HCT116 (cell line): ENCODE results near the gene SNRNP200. TPM values are rescaled to one million over a fixed set of nuclear protein-coding genes. Genes with fewer than 3 reads are reported as not detected.

Experiments used
- ATAC-seq: fragments of 200-7000 bp; cut with Tn5 transposase; 2 replicates; pipeline ENCODE4 v1.9.1; 2020; ENCODE audit warnings: mild to moderate bottlenecking, moderate library complexity
- BruUV-seq: library from RNA; stranded (reverse); fragments of 400-500 nt; replicated peaks from 2 replicates; lab custom pipeline; 2021; lab: Mats Ljungman, UMichigan
- CTCF ChIA-PET: fragments of 300-600 bp; sonication (Branson Sonifier 250); formaldehyde crosslinking; loops from one replicate; lab custom pipeline; 2021; ENCODE audit warnings: antibody characterized with exemption; lab: Charles Lee
- POLR2A ChIA-PET: fragments of 300-600, 350-600 bp; sonication (Branson Sonifier 250); formaldehyde crosslinking; loops from one replicate; lab custom pipeline; 2021; ENCODE audit warnings: antibody characterized with exemption; lab: Charles Lee
- RAD21 ChIA-PET, 2 experiments: fragments of 300-600 bp; sonication (Branson Sonifier 250); formaldehyde crosslinking; loops; one replicate each; lab custom pipeline; 2023; ENCODE audit warnings: low total read pairs in 2 of 2; ENCODE audit not compliant: uncharacterized antibody in 2 of 2, unreplicated experiment in 2 of 2, low non-redundant PET in 1 of 2; lab: Charles Lee
- DNase-seq: peaks from one replicate; pipeline ENCODE4 v3.0.0-alpha.2; 2010; ENCODE audit warnings: low read depth, low spot score
- H2AFZ ChIP-seq: fragments of 200-600 bp; shearing (Covaris generic), sonication (generic); 2 replicates; pipeline ENCODE4 v1.6.1; 2017; ENCODE audit warnings: low read depth, mixed run types, mixed read lengths, antibody characterized with exemption, low read length; ENCODE audit not compliant: poor library complexity, severe bottlenecking
- H3K27ac ChIP-seq: 2 replicates; pipeline ENCODE4 v1.5.1; 2012; ENCODE audit warnings: low read depth, low read length
- H3K27me3 ChIP-seq: fragments of 200-600 bp; sonication (generic); 2 replicates; pipeline ENCODE4 v1.6.1; 2016; ENCODE audit warnings: mixed run types, low read length, mixed read lengths; ENCODE audit not compliant: insufficient read depth
- H3K36me3 ChIP-seq, 2 experiments: fragments of 200-500 bp in 1 of 2; fragments of 200-600 bp in 1 of 2; sonication (Bioruptor generic) in 1 of 2; sonication (generic) in 1 of 2; 2 replicates each; pipeline versions ENCODE4 v1.5.1 to v1.6.1; 2014 to 2016; ENCODE audit warnings: low read length in 2 of 2, inconsistent platforms in 1 of 2, mixed read lengths in 1 of 2, mixed run types in 1 of 2; ENCODE audit not compliant: insufficient read depth in 2 of 2, control insufficient read depth in 1 of 2
- H3K4me1 ChIP-seq, 2 experiments: fragments of 200-600 bp in 1 of 2; sonication (generic) in 1 of 2; 2 replicates each; pipeline versions ENCODE4 v1.5.1 to v1.6.1; 2012 to 2017; ENCODE audit warnings: low read length in 2 of 2, inconsistent platforms in 1 of 2, mild to moderate bottlenecking in 1 of 2, mixed read lengths in 1 of 2, mixed run types in 1 of 2, moderate library complexity in 1 of 2; ENCODE audit not compliant: insufficient read depth in 2 of 2, control insufficient read depth in 1 of 2
- H3K4me2 ChIP-seq: fragments of 200-600 bp; sonication (generic); 2 replicates; pipeline ENCODE4 v1.6.1; 2017; ENCODE audit warnings: mixed run types, low read length, mixed read lengths
- H3K4me3 ChIP-seq, 2 experiments: fragments of 200-600 bp in 1 of 2; sonication (generic) in 1 of 2; replicated peaks in 1 of 2; 2 replicates each; pipeline ENCODE4 v1.5.1; 2011 to 2016; ENCODE audit warnings: low read length in 2 of 2, control low read depth in 1 of 2, low read depth in 1 of 2, mild to moderate bottlenecking in 1 of 2, mixed read lengths in 1 of 2, mixed run types in 1 of 2
- H3K79me2 ChIP-seq: fragments of 200-600 bp; sonication (generic); 2 replicates; pipeline ENCODE4 v1.6.1; 2017; ENCODE audit warnings: mild to moderate bottlenecking, mixed run types, low read length, moderate library complexity, mixed read lengths; ENCODE audit not compliant: insufficient read depth
- H3K9ac ChIP-seq: fragments of 200-600 bp; sonication (generic); 2 replicates; pipeline ENCODE4 v1.6.1; 2016; ENCODE audit warnings: low read length, mixed read lengths
- H3K9me2 ChIP-seq: fragments of 200-600 bp; sonication (generic), shearing (Covaris generic); 2 replicates; pipeline ENCODE4 v1.6.1; 2017; ENCODE audit warnings: mixed run types, mild to moderate bottlenecking, moderate library complexity; ENCODE audit not compliant: insufficient read depth
- H3K9me3 ChIP-seq, 2 experiments: fragments of 200-500 bp in 1 of 2; fragments of 200-600 bp in 1 of 2; sonication (Bioruptor generic) in 1 of 2; sonication (generic) in 1 of 2; 2 replicates each; pipeline ENCODE4 v1.6.1; 2014 to 2017; ENCODE audit warnings: low read length in 2 of 2, mixed read lengths in 2 of 2, inconsistent platforms in 1 of 2, low read depth in 1 of 2, mild to moderate bottlenecking in 1 of 2, mixed run types in 1 of 2, moderate library complexity in 1 of 2; ENCODE audit not compliant: control insufficient read depth in 1 of 2, insufficient read depth in 1 of 2
- H4K20me1 ChIP-seq: fragments of 200-600 bp; sonication (generic), shearing (Covaris generic); 2 replicates; pipeline ENCODE4 v1.6.1; 2017; ENCODE audit warnings: mixed run types, mild to moderate bottlenecking, moderate library complexity; ENCODE audit not compliant: insufficient read depth
- ATF3 ChIP-seq: IDR thresholded peaks from 2 replicates; pipeline ENCODE4 v1.6.1; 2012
- EZH2 ChIP-seq: fragments of 200-600 bp; sonication (generic); IDR thresholded peaks from 2 replicates; pipeline ENCODE4 v1.6.1; 2017; ENCODE audit warnings: antibody characterized with exemption, mixed run types
- FOSL1 ChIP-seq: IDR thresholded peaks from 2 replicates; pipeline ENCODE4 v1.6.1; 2012; ENCODE audit warnings: low read depth
- POLR2A ChIP-seq: IDR thresholded peaks from 2 replicates; pipeline ENCODE4 v1.7.0; 2011; ENCODE audit warnings: borderline replicate concordance; ENCODE audit not compliant: insufficient read depth, insufficient read length; ENCODE audit errors: extremely low read depth
- POLR2AphosphoS5 ChIP-seq: IDR thresholded peaks from 2 replicates; pipeline ENCODE4 v1.6.1; 2011; ENCODE audit warnings: mild to moderate bottlenecking, low read depth, low read length, moderate library complexity
- REST ChIP-seq: IDR thresholded peaks from 2 replicates; pipeline ENCODE4 v1.6.1; 2012; ENCODE audit warnings: low read depth
- SIN3A ChIP-seq: IDR thresholded peaks from 2 replicates; pipeline ENCODE4 v1.6.1; 2012; ENCODE audit warnings: low read depth
- ZFX ChIP-seq: fragments of 450-650 bp; IDR thresholded peaks from 2 replicates; pipeline ENCODE4 v1.6.1; 2017
- ZNF274 ChIP-seq: fragments of 200-500 bp; sonication (Bioruptor generic); IDR thresholded peaks from 2 replicates; pipeline ENCODE4 v1.6.1; 2014; ENCODE audit warnings: mild to moderate bottlenecking, low read depth, low read length, inconsistent platforms
- intact Hi-C: fragments of 100-400 bp; cut with micrococcal nuclease; formaldehyde crosslinking; loops from 2 replicates; pipeline ENCODE4 v1.10.0; 2022
- total RNA-seq: library from RNA; stranded (reverse); gene quantifications from one replicate; pipeline ENCODE4 v1.2.1, GENCODE V29; 2021; ENCODE audit not compliant: unreplicated experiment
- TF ChIP-seq, protein P1 (sequence below): IDR thresholded peaks from 2 replicates; pipeline ENCODE4 v1.6.1; 2012

Gene SNRNP200
- total RNA-seq, 1 experiment from 2014 or later: 202 TPM

DNA sequence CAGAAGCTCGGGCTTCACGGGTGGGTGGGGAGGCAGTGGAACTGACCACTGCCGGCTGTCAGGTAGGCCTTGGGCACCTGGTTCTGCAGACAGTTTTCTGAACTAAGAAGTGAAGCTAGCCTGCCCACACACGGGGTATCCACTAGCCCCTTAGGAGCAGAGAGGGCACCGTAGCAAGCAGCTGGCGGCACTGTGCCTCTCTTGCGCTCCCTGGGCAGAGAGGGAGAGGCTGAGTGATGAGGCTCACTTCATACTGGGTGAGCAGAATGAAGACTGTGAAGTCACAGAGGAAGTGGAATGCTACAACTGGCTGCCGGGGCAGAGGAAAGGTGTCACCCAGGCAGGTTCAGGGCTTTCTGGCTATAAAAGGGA lies 20.5 kb upstream of the SNRNP200 start (continued):
- TF ChIP-seq REST (no peak), SIN3A (no peak), EZH2 (no peak), ATF3 (no peak)
- TF ChIP-seq, protein P1, sequence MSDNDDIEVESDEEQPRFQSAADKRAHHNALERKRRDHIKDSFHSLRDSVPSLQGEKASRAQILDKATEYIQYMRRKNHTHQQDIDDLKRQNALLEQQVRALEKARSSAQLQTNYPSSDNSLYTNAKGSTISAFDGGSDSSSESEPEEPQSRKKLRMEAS: no peak

GRCh38 chr2:96325041-96325883 lies 19.9 kb upstream of the SNRNP200 start, which contains the start of gene ITPRIPL1:
ITPRIPL1 (plus strand) TSS chr2:96325317; CDS start chr2:96325840, 523 bp downstream.
- TF ChIP-seq ZNF274 (no peak), ZFX (peak; percentile 70), EZH2 (no peak), SIN3A (peak; percentile 45; the same call in 1 of the 2 replicates), POLR2A (peak; percentile 40), POLR2AphosphoS5 (peak; percentile 35; the same call in 1 of the 2 replicates), FOSL1 (no peak)
- TF ChIP-seq, protein P1: peak; percentile 61
- intact Hi-C loops: no loop called here
- peak within 1 kb of the TSS; percentile 71 for H2AFZ ChIP-seq
- POLR2A ChIA-PET: interaction anchor here (0.6 to 1.5 kb wide), 4 partner anchors 9 to 168 kb away, joined by 3 to 8 read pairs (median 4); partner anchors contain the start of gene NCAPH
- H3K9me2 ChIP-seq: no peaks in the 10 kb centered on the region
- RAD21 ChIA-PET: interaction anchor here in 1 of 2 experiments (1.0 kb wide), 1 partner anchor 10 kb away, joined by 4 read pairs; the partner anchor contains the start of gene NCAPH
- H3K79me2 ChIP-seq: peaks cover 23% of the 10 kb centered on the region; the same call in 1 of the 2 replicates
- peak within 1 kb of the TSS; percentile 66 for H3K27ac ChIP-seq
- peaks cover 3 to 23% of the 10 kb centered on the region in 2 experiments; a peak in 2 of 4 replicates for H3K36me3 ChIP-seq
- peak within 1 kb of the TSS; percentile 72 for H3K4me3 ChIP-seq
- H3K4me1 ChIP-seq: peaks cover 17 to 54% of the 10 kb centered on the region in 2 experiments
- H3K27me3 ChIP-seq: no peaks in the 10 kb centered on the region
- no peak for DNase-seq
- no peaks in the 10 kb centered on the region for H4K20me1 ChIP-seq
- BruUV-seq: no TSS peak
- peak within 1 kb of the TSS; percentile 76 for H3K9ac ChIP-seq
- peak; percentile 69 for ATAC-seq
- CTCF ChIA-PET: interaction anchor here (2.3 kb wide), 1 partner anchor 225 kb away, joined by 7 read pairs; no protein-coding TSS in a partner anchor
- peak within 1 kb of the TSS; percentile 93 for H3K4me2 ChIP-seq
- H3K9me3 ChIP-seq: no peaks in the 10 kb centered on the region
